Measurements from ENCODE around the gene CTR9.

DNA sequence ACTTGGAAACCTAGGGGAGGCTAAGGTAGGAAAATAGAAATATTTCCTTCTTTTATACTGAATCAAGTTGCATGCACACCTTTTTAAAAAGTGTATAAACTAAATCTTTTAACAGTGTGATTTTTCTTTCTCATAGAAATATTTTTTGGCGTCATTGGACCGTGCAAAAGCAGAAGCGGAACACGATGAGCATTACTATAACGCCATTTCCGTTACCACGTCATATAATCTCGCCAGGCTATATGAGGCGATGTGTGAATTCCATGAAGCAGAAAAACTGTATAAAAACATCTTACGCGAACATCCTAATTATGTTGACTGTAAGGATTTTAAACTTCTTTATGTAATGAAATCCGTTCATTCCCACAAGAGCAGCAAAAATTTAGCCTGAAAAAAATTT, 13.4 kb downstream of the CTR9 start:
- TF ChIP-seq, protein P1, sequence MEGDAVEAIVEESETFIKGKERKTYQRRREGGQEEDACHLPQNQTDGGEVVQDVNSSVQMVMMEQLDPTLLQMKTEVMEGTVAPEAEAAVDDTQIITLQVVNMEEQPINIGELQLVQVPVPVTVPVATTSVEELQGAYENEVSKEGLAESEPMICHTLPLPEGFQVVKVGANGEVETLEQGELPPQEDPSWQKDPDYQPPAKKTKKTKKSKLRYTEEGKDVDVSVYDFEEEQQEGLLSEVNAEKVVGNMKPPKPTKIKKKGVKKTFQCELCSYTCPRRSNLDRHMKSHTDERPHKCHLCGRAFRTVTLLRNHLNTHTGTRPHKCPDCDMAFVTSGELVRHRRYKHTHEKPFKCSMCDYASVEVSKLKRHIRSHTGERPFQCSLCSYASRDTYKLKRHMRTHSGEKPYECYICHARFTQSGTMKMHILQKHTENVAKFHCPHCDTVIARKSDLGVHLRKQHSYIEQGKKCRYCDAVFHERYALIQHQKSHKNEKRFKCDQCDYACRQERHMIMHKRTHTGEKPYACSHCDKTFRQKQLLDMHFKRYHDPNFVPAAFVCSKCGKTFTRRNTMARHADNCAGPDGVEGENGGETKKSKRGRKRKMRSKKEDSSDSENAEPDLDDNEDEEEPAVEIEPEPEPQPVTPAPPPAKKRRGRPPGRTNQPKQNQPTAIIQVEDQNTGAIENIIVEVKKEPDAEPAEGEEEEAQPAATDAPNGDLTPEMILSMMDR (conservative IDR thresholded peaks at IDR 0.05; ENCODE audit: low read depth, low read length): no peak
- TF ChIP-seq EZH2 (IDR thresholded peaks at IDR 0.05; ENCODE audit: borderline replicate concordance, low read depth, low read length, poor library complexity, severe bottlenecking): no peak

All from A673 (cell line).